ENCODE results near the gene ZIC2.
A peak's percentile ranks its signal among the peaks of the same experiment; 100 is the strongest.

The ZIC2 gene

DNA sequence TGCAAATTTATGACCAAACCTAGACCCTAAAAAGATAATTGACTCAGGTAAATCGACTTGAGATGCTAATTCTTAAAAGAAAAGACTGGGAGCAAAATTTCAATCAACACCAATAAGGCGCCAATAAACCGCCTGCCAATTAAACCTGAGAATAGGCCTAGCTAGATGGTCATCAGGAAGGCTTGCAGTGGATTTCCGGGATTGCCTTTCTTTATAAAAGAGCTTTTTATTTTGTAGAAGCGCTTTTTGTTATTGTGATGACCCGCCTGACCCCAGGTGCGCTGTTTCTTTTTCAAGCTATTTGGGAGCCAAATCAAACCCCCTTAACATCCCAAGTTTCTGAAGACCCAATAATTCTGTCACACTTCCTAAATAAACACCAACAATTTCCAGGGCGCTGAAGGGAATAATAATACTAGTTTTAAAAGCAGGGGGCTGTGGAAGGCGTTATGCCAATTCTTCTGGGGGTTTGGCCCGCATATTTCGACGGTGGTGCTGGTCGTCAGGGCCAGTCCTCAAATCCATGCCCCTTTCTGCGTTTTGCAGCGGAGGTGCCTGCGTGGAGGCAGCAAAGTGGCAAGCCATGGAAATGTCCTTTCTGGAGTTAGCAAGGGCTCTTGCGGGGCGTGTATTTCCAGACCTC lies 7.2 kb upstream of the ZIC2 start:
- no peak for DNase-seq (ENCODE audit: low read depth)

DNA sequence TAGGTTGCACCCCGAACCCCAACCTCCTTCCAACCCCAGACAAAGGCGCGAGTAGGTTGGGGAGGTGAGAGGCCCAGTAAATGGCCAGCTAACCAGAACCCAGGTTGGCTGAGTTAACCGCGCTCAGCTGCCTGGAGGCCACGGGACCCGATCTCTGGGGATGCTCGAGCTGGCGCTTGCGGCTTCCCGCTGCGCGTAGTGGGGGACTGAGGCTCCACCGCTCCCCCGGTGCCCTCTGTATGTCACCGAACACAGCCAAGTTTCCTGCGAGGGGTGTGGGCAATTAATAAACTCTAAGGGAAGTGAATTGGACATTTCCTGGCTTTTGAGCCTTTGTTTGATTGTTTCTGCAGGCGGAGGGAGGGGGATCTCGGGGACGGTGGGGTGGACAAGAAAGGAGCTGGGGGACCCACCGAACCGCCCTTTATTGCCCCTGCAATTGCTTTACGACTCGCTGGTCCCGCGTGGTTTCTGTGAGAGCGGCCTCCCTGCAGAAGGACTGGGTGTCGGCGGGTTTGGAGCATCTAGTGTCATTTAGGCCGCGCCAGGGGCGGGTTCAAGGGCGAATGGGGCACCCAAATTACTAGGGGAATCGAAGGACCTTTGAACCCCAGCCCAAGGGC lies 6.5 kb upstream of the ZIC2 start:
- DNase-seq (ENCODE audit: low read depth), result no peak

DNA sequence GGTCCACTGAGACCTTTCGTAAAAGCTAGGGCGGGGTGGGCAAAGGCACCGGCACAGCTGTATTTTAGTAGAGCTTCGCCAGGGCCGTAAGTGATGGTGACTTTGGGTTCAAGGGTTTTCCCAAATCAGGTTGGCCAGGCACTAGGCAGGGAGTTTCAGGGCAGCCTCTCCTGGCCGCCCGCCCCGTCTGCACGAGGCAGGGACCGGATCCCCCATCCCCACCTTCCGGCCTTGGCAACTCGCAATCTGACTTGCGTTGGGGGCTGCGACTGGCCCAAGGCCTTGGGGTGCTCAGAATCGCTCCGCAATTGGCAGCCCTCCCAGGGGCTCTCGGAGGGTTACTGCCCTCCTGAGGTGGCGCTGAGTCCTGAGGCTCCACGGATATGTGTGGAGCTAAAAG lies 6.0 kb upstream of the ZIC2 start:
- no peak for DNase-seq (ENCODE audit: low read depth)

DNA sequence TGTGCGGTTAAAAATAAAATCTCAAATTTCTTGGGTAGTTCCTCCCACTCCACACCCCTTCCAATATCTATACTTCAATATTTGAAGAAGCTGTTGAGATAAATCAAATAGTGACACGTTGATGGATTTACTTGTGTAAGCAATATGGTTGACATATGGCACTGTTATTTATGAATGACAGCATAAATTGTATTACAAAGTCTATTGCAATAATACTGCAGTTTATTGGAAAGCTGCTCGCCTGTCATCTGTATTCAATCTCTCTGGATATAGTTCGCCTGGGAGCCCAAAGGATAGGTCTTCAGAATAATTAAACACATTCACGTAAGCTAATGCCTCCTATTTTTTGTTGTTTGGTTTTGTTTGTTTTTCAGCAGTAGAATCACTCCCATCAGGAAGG lies 5.0 kb upstream of the ZIC2 start:
- no peak for DNase-seq (ENCODE audit: low read depth)

DNA sequence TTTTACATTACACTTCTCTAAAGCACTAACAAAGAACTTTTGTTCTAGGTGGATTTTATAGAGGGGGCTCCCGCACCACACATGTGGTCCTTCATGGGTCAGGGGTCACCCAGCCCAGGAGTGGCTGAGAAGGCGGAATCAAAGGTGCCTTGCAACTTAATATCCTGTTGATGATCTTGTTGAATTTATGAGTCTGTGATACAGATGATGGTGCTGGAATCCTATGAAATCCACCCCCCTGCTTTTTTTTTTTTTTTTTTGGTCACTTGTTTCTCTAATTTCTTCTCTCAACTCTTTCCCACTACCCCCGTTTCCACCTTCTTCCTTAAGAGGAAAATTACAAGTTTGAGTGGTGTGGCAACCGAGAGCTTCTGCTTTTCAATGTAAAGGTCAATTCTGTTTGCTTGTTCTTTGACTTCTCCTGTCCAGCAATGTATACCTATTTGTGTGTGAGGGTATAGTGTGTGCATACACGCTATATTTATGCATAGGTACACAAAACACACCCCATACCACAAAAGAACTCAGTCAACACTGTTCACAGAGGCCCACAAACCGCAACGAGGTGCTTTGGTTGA lies 4.2 kb upstream of the ZIC2 start:
- DNase-seq (ENCODE audit: low read depth), result no peak

DNA sequence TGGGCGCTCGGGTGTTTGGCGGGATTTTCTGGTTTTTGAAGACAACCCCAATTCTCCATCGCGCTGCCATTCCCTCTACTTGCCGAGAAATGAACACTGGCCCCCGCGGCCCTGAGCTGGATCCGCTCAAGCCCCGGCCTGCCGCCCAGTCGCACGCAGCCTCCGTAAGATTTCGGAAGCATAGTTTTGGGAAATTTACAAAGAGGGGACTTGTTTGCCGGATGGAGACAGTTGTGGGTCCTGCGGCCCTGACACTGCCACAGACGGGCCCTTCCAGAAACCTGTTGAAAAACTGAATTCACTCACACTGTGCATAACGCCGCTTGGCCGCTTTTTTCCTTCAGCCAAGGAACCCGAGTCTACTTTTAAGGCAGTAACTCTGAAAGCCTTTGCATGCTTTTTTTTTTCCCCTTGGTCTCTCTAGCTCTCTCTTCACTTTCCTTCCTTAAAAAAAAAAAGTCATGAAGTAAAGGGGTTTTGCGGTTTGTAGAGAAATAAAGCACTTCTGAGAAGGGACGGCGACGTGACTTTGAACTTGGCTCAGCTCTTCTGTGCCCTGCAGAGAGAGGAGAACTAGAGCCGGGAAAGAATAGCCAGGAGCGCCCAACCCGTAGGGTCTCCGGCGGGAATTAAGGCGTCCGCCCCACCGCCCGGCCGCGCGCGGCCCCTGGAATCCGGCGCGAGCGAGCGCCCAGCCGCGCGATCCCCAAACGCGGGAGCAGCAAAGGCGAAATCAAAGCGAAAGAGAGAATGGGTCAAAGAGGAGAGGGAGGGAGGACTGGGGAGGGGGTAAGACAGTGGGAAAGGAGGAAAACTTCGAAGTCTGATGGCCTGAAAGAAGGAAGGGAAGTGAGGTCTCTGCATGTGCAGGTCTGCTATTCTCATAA lies 3.4 kb upstream of the ZIC2 start:
- DNase-seq (ENCODE audit: low read depth), result no peak

DNA sequence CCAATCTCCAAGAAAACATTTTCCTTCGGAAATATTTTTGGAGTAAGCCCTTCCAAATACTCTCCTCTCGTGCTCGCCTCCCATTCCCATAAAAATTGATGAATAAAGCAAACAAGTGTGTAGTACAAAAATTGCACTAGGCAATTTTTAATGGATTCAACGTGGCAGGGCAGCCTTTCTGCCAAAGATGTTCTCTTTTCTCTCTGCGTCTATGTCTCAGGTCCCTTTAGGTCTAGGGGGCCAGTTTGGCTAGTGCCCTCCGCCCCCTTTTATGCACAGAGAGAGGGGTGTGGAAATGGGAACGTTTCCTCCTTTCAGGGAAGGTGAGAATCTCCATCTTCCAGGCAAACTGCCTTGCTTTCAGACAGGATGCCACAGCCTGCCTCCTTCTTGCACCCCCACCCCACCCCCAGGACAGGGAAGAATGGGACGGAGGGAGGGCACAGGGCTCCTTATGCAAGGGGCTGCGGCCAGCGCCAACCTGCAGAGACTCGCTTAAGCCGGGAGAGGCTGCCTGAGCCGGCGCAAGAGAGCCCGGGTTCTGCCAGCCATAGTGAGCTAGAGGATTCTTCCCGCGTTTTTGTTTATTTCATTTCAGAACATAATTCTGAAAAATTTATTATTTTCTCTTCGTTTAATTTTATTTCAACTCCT lies 2.7 kb upstream of the ZIC2 start:
- DNase-seq (ENCODE audit: low read depth), result no peak

DNA sequence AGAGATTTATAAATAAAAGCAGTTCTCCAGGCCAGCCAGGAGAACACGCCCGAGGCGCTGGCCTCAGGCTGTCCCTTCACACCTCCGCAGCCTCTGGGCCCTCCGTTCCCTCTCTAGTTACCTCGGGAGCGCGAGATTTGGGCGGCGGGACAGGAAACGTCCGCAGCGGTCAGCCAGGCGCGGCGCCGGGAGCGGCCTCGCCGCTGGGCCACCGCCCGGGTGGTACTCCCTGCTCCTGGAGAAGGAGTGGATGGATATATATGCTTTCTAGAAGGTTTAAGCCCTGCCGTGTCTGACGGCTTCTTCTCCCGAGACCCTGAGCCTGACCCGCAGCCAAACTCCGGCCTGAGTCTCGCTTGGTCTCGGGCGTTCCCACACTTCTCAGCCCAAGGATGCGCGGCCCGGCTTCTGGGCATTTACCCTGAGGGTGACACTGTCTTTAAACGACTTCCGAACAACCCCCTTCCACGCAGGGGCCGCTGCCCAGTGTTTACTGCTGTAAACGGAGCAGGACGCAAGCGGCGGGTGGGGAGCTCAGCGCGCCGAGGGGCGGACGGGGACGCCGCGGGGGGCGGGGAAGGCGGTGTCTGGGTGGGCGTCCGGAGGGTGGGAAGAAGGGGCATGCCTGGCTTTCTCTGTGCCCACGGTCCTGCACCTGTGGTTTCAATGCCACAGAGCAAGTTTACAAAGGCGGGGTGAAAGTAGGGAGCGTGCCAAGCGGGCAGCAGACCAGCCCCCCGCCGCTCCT lies 2.0 kb upstream of the ZIC2 start:
- DNase-seq (ENCODE audit: low read depth), result no peak

DNA sequence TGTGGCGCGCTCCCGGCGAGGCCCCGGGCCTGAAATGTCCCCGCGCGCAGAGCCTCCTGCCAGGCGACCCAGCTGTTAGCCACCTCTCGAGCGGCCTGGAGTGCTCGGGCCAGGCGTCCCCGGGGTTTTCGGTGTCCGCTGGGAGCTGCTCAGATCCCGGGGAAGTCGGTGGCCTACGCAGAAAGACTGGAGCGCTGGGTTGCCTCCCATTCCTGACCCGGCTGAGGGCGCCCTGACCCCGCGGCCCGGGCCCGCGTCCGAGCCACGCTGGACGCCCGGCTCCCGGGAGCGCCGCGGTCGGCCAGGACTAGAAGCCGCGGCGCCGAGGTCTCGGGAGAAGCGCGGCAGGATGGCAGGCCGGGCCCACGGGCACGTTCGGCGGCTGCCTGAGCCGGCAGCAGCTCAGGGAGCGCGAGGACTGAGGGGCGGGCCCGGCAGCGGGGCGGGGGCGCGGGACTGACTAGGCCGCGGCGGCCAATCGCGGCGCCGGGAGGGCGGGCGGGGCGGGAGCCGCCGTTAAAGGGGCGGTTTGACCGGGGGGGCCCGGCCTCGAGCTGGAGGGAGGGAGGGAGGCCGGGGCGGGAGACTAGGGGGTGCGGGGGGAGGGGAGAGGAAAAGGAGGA lies 1.3 kb upstream of the ZIC2 start:
- peak; percentile 47 for DNase-seq (ENCODE audit: low read depth)

DNA sequence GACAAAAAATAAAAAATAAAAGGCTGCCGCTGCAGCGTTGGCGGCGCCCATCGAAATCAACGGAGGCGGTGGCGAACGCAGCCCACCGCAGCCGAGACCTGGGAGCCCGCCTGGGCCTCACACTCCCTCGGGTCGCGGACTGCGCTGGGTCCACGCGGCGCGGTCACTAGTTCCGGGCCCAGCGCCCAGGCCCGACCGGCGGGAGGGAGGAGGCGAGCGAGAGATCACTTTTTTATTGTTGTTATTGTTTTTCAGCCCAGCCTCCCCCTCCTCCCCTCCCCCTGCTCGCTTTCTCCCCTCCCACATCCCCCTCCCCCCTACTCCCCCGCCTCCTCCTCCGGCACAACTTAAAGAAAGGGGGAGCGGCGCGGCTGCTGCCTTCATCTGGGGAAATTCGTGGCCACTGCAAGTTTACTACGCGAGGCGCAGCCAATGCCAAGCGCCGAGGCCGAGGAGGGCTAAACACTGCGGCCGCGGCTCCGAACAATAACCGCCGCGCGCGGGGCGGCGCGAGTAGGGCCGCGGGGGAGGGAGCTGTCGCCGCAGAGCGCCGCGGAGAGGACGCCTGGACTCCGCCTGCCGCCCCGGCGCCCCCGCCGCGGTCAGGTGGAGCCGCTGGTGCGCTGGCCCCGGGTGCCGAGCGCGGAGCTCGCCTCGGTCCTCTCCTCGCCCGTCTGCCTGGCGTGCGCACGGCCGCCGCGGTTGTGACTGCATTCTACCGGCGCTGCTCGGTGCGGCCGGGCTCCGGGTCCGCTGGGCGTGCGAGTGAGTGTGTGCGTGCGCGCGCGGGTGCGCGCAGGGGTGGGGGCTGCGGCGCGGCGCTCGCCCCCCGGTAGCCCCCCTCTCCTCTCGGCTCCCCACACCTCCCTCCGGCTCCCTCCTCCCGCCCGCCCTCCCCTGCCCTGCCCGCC lies 505 bp upstream of the ZIC2 start:
- no peak for DNase-seq (ENCODE audit: low read depth)

DNA sequence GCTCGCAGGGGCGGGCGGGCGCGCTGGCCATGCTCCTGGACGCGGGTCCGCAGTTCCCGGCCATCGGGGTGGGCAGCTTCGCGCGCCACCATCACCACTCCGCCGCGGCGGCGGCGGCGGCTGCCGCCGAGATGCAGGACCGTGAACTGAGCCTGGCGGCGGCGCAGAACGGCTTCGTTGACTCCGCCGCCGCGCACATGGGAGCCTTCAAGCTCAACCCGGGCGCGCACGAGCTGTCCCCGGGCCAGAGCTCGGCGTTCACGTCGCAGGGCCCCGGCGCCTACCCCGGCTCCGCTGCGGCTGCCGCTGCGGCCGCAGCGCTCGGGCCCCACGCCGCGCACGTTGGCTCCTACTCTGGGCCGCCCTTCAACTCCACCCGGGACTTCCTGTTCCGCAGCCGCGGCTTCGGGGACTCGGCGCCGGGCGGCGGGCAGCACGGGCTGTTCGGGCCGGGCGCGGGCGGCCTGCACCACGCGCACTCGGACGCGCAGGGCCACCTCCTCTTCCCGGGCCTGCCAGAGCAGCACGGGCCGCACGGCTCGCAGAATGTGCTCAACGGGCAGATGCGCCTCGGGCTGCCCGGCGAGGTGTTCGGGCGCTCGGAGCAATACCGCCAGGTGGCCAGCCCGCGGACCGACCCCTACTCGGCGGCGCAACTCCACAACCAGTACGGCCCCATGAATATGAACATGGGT lies 599 bp downstream of the ZIC2 start:
- no peak for DNase-seq (ENCODE audit: low read depth)

DNA sequence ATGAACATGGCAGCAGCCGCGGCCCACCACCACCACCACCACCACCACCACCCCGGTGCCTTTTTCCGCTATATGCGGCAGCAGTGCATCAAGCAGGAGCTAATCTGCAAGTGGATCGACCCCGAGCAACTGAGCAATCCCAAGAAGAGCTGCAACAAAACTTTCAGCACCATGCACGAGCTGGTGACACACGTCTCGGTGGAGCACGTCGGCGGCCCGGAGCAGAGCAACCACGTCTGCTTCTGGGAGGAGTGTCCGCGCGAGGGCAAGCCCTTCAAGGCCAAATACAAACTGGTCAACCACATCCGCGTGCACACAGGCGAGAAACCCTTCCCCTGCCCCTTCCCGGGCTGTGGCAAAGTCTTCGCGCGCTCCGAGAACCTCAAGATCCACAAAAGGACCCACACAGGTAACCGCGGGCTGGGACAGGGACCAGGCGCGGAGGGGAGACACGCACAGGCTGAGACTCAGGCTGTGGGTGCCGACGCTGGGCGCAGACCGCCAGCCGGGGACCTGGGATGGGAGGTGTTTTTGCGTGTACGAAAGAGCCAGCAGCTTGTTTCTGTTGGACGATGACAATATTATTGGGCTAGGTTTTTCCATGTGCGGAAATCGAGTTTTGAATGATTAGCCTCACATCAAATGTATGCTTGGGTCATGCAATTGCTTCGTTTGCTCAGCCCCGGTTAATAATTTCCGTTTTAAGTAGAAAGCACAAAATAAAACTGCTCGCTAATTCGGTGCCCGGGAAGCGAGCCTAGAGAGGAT lies 1.3 kb downstream of the ZIC2 start:
- no peak for DNase-seq (ENCODE audit: low read depth)

DNA sequence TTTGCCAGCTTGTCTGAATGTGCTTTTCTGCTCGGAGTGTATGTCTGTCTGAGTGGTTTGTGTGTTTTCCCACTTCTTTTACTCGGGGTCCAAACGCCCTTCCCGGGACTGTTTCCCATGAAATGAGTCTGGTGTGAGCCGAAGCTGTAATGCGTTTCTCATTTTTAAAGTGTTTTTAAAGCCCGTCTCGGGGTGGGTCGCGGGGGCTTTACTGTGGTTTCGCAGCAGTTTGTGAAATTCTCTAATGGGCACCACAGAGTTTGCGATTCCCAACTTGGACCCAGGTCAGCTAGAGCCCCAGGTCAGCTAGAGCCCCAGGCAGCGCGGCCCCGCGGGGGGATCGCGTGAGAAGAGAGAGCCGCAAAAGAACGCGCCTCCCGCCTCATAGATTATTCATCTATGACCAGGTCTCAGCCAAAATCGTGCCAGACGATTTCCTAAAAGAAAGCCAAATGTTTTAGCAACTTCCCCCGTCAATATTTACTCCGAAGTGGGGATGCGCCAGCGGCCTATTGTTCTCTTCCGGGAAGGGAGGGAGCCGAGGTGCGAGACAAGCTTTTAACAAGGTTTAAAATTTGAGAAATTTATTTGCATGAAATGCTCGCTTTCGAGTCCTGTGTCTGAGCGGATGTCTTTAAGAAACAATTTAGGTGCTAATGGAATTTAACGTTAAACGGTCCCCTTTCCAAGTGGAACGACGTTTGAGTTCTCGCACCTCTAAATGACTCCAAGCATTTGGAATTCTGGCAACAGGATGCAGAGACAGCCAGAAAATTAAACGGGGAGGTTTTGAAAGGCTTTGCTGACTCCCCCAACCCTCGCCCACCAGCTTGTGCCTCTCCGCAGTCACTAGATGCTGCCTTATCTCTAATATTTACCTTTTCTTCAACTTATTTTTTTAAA lies 2.2 kb downstream of the ZIC2 start:
- no peak for DNase-seq (ENCODE audit: low read depth)

DNA sequence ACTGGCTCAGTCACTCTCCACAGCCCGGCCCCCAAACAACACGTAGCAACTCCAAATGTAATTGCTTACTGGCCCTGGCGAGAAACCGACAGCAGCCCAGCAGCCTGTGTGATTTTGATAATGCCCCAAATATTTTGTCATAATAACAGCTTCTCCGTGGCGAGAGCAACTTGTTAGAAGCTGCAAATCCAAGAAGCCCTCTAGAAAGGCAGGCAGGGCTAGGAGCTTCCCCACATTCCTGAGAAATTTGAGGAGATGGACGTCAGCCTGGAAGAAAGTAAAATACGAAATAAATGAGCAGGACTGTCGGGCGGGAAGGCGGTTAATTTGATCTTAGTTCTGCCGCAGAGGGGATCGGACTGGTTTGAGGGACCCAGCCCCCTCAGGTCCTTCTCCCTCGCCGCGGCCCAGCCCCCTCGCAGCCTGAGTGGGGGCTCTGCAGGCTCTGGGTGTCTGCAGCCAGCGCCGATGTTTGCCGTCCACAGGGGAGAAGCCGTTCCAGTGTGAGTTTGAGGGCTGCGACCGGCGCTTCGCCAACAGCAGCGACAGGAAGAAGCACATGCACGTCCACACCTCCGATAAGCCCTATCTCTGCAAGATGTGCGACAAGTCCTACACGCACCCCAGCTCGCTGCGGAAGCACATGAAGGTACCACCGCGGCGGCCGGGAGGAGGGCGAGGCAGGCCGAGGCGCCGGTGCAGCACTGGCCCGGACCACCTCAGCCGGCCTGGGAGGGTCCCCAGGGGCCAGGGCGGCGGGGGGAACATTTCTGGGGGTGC lies 3.1 kb downstream of the ZIC2 start:
- DNase-seq (ENCODE audit: low read depth), result no peak

DNA sequence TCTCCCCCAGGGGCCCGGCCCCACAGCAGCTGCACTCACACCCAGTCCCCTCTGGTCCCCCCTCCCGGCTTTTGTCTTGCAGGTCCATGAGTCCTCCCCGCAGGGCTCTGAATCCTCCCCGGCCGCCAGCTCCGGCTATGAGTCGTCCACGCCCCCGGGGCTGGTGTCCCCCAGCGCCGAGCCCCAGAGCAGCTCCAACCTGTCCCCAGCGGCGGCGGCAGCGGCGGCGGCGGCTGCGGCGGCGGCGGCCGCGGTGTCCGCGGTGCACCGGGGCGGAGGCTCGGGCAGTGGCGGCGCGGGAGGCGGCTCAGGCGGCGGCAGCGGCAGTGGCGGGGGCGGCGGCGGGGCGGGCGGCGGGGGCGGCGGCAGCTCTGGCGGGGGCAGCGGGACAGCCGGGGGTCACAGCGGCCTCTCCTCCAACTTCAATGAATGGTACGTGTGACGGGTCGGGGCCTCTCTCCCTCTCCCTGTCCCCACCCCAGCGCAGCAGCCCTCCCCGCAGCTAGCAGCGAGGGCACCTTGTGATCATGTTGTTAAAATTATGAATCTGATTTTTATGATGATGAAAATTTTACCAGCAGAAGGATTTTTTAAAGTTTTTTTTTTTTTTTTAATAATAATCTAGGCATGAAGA lies 3.8 kb downstream of the ZIC2 start:
- no peak for DNase-seq (ENCODE audit: low read depth)

DNA sequence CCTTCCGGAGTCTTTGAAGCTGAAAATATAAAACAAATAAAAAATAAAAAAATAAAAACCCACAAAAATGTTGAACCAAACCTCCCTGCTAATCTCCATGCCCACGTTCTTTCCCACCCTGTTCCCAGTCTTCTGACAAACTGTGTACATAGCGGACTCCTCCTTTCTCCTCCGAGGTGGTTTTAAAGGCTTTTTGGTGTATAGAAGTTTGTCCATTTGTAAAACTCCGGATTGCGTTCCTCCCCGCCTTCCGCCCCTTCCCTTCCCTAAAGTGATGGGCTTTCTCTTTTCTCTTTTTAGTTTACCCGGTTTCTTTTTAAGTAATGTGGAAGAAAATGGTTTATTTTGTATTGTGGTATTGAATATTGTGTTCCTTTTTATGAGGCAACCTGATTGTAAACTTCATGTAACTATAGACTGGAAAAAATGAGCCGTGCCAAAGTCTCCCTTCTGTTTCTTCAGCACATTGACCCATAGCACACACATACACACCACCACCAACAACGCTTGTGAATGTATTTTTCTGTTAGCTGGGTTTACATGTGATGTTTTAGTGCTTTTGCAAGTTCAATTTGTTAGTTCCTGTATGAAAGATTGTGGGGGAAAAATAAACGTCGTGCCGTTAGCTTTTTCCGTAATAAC lies 4.4 kb downstream of the ZIC2 start:
- DNase-seq (ENCODE audit: low read depth), result no peak
